Lower leg skin (tissue), 4 donors: Measurements from ENCODE around the gene ABHD18. TPM values are rescaled to one million over a fixed set of nuclear protein-coding genes. Genes with fewer than 3 reads are reported as not detected.

Source experiments
- DNase-seq, 2 donors: peaks; one replicate each; pipeline ENCODE4 v3.0.0-alpha.2; 2019; ENCODE audit warnings: low spot score in 2 of 2
- H3K4me3 ChIP-seq: fragments of 200-600 bp; sonication (generic); 2 replicates; pipeline ENCODE4 v1.5.1; 2017; ENCODE audit warnings: mild to moderate bottlenecking, low read depth; ENCODE audit not compliant: poor library complexity, severe bottlenecking
- POLR2A ChIP-seq, 2 donors: fragments of 450-650 bp; IDR thresholded peaks; one replicate each; pipeline ENCODE4 v1.6.1; 2016 to 2017; ENCODE audit warnings: antibody characterized with exemption in 2 of 2, mild to moderate bottlenecking in 1 of 2, moderate library complexity in 1 of 2
- WGBS, 2 donors: methylation state at CpG; one replicate each; pipeline ENCODE4 v1.1.5; 2018; 5-methylcytosine and 5-hydroxymethylcytosine counted together
- intact Hi-C: fragments of 100-400 bp; cut with DNase I; formaldehyde crosslinking; loops from one replicate; pipeline ENCODE4 v1.15.0; 2023; ENCODE audit warnings: low total_unique reads
- total RNA-seq, 4 donors: library from RNA; depleted of rRNA; stranded (reverse); fragments of >200 nt; gene quantifications; one replicate each; pipeline ENCODE4 v1.1.0, GENCODE V29; 2016
- TF ChIP-seq, protein P1 (sequence below), 3 donors: fragments of 450-650 bp; IDR thresholded peaks; one replicate each; pipeline ENCODE4 v1.5.1; 2016; ENCODE audit warnings: antibody characterized with exemption in 3 of 3, mild to moderate bottlenecking in 3 of 3, moderate library complexity in 2 of 3

Gene ABHD18
- total RNA-seq, 4 donors from 2014 or later, result 4.2 to 11.9 (median 7.9) TPM

DNA sequence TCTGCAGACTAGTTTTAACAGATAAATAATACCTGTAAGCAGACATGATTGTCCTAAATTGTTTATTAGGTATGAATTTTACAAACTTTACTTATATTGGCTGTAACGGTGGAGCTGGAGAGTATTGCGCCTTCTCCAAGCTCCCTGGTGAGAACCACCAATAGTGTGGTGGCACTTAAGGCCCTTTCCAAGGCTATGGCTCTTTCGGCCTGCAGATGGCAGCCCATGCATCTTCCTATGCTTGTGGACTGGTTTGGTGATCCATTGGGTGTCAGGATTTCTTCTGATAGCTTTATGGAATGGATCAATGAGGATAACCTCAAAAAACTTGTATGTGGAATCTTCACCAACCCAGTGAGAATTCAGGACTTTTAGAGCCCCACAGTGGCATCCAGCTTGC lies 103.7 kb downstream of the ABHD18 start:
- no peak overlapping the region for H3K4me3 ChIP-seq
- WGBS, 2 donors, result 86 to 88% methylated on average over 3 of the region's 3 CpGs
- DNase-seq, result no peak
- TF ChIP-seq POLR2A (IDR thresholded peaks at IDR 0.05), result no peak
- TF ChIP-seq, protein P1, sequence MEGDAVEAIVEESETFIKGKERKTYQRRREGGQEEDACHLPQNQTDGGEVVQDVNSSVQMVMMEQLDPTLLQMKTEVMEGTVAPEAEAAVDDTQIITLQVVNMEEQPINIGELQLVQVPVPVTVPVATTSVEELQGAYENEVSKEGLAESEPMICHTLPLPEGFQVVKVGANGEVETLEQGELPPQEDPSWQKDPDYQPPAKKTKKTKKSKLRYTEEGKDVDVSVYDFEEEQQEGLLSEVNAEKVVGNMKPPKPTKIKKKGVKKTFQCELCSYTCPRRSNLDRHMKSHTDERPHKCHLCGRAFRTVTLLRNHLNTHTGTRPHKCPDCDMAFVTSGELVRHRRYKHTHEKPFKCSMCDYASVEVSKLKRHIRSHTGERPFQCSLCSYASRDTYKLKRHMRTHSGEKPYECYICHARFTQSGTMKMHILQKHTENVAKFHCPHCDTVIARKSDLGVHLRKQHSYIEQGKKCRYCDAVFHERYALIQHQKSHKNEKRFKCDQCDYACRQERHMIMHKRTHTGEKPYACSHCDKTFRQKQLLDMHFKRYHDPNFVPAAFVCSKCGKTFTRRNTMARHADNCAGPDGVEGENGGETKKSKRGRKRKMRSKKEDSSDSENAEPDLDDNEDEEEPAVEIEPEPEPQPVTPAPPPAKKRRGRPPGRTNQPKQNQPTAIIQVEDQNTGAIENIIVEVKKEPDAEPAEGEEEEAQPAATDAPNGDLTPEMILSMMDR (IDR thresholded peaks at IDR 0.05), result no peak
- intact Hi-C loops, result no loop called here

DNA sequence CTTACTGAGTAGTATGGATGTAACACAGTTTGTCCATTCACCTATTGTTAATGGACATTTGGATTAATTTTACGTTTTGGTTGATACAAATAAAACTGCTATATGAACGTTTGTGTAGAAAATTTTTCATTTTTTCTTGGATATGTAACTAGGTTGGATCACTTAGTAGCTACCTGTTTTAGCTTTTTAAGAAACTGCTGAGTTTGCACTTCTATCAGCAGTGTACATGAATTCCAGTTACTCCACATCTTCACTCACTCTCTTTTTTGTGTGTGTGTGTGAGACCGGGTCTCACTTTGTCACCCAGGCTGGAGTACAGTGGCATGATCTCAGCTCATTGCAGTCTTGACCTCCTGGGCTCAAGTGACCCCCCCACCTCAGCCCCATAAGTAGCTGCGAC lies 111.3 kb downstream of the ABHD18 start:
- TF ChIP-seq POLR2A (IDR thresholded peaks at IDR 0.05), result no peak
- TF ChIP-seq, protein P1 (IDR thresholded peaks at IDR 0.05), result no peak
- WGBS, 2 donors, result 89 to 93% methylated on average over 4 of the region's 4 CpGs
- intact Hi-C loops, result no loop called here
- no peak overlapping the region for H3K4me3 ChIP-seq
- DNase-seq, result no peak

Other genes with a start within 250 kb of the ABHD18 start
- not detected for gene SLC25A31, start 235.0 kb upstream of the ABHD18 start, total RNA-seq
- gene HSPA4L, start 183.1 kb upstream of the ABHD18 start, total RNA-seq, result 10 to 100 TPM; 15.8 to 25.1 (median 22.5) TPM
- 1 to 10 TPM; 3.5 to 7.7 (median 5.9) TPM for gene PLK4, start 84.5 kb upstream of the ABHD18 start, total RNA-seq
- gene MFSD8, start 233 bp upstream of the ABHD18 start, total RNA-seq, result 100 to 1,000 TPM in 1 of 4 donors, 10 to 100 TPM in 3; 21.9 to 214 (median 26.8) TPM
- 10 to 100 TPM; 14.5 to 20.4 (median 17.2) TPM for gene LARP1B, start 95.9 kb downstream of the ABHD18 start, total RNA-seq